Measurements from ENCODE around the gene MYT1.

Gene MYT1

DNA sequence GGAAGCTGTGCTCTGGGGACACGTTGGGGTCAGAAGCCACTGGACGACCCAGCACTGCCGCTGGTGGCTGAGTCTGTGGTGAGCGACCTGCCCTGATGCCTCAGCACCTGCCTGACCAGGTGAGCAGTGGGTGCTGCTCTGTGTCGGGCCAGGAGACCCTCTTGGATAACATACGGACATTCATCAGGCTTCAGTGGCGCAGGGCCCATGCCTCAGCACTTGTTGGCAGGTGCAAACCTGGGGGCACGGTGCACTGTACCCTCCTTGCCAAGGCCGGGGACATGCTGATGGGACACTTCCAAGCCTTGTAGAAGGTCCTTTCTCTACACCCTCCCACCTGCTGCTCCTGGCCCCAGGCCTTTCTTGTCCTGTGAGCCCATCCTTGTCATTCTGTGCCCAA lies 34.1 kb downstream of the MYT1 start:
- Histone ChIP-seq H3K4me3 (ENCODE audit: low read depth, low read length, poor library complexity, severe bottlenecking) (no peak overlapping the region), H3K79me2 (ENCODE audit: insufficient read depth, low read length) (no peaks in the 10 kb centered on the region), H3F3A (ENCODE audit: insufficient read depth, low read length) (no peaks in the 10 kb centered on the region), H3K27me3 (ENCODE audit: insufficient read depth, low read length) (peaks cover 3% of the 10 kb centered on the region; the same call in 1 of the 2 replicates), H3K36me3 (ENCODE audit: insufficient read depth, low read length) (no peaks in the 10 kb centered on the region), H3K9ac (ENCODE audit: low read length) (no peak overlapping the region), H3K9me3 (ENCODE audit: low read length) (no peaks in the 10 kb centered on the region), H3K27ac (ENCODE audit: low read depth, low read length, poor library complexity, severe bottlenecking) (no peak overlapping the region), H3K9me2 (ENCODE audit: low read depth, low read length) (no peaks in the 10 kb centered on the region), H4K20me1 (ENCODE audit: insufficient read depth, low read length) (no peaks in the 10 kb centered on the region), H3K4me1 (ENCODE audit: insufficient read depth, low read length, severe bottlenecking) (no peaks in the 10 kb centered on the region), H2AFZ (ENCODE audit: low read length) (no peak overlapping the region), H3K4me2 (ENCODE audit: low read length) (no peak overlapping the region)
- no peak for TF ChIP-seq EZH2 (IDR thresholded peaks at IDR 0.05; ENCODE audit: borderline replicate concordance, low read length)
- TF ChIP-seq, protein P1, sequence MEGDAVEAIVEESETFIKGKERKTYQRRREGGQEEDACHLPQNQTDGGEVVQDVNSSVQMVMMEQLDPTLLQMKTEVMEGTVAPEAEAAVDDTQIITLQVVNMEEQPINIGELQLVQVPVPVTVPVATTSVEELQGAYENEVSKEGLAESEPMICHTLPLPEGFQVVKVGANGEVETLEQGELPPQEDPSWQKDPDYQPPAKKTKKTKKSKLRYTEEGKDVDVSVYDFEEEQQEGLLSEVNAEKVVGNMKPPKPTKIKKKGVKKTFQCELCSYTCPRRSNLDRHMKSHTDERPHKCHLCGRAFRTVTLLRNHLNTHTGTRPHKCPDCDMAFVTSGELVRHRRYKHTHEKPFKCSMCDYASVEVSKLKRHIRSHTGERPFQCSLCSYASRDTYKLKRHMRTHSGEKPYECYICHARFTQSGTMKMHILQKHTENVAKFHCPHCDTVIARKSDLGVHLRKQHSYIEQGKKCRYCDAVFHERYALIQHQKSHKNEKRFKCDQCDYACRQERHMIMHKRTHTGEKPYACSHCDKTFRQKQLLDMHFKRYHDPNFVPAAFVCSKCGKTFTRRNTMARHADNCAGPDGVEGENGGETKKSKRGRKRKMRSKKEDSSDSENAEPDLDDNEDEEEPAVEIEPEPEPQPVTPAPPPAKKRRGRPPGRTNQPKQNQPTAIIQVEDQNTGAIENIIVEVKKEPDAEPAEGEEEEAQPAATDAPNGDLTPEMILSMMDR (IDR thresholded peaks at IDR 0.05; ENCODE audit: low read length) = no peak

GRCh38 chr20:64199395-64199794 lies 35.1 kb downstream of the MYT1 start:
- no peak overlapping the region for H3K27ac ChIP-seq (ENCODE audit: low read depth, low read length, poor library complexity, severe bottlenecking)
- H3F3A ChIP-seq (ENCODE audit: insufficient read depth, low read length) = no peaks in the 10 kb centered on the region
- TF ChIP-seq, protein P1 (IDR thresholded peaks at IDR 0.05; ENCODE audit: low read length) = no peak
- no peak for TF ChIP-seq EZH2 (IDR thresholded peaks at IDR 0.05; ENCODE audit: borderline replicate concordance, low read length)
- no peaks in the 10 kb centered on the region for H3K9me2 ChIP-seq (ENCODE audit: low read depth, low read length)
- no peaks in the 10 kb centered on the region for H3K4me1 ChIP-seq (ENCODE audit: insufficient read depth, low read length, severe bottlenecking)
- no peaks in the 10 kb centered on the region for H3K79me2 ChIP-seq (ENCODE audit: insufficient read depth, low read length)
- H2AFZ ChIP-seq (ENCODE audit: low read length) = no peak overlapping the region
- H3K27me3 ChIP-seq (ENCODE audit: insufficient read depth, low read length) = peaks cover 5% of the 10 kb centered on the region; the same call in 1 of the 2 replicates
- no peaks in the 10 kb centered on the region for H3K9me3 ChIP-seq (ENCODE audit: low read length)
- H4K20me1 ChIP-seq (ENCODE audit: insufficient read depth, low read length) = no peaks in the 10 kb centered on the region
- no peak overlapping the region for H3K4me2 ChIP-seq (ENCODE audit: low read length)
- no peaks in the 10 kb centered on the region for H3K36me3 ChIP-seq (ENCODE audit: insufficient read depth, low read length)
- no peak overlapping the region for H3K9ac ChIP-seq (ENCODE audit: low read length)
- no peak overlapping the region for H3K4me3 ChIP-seq (ENCODE audit: low read depth, low read length, poor library complexity, severe bottlenecking)

DNA sequence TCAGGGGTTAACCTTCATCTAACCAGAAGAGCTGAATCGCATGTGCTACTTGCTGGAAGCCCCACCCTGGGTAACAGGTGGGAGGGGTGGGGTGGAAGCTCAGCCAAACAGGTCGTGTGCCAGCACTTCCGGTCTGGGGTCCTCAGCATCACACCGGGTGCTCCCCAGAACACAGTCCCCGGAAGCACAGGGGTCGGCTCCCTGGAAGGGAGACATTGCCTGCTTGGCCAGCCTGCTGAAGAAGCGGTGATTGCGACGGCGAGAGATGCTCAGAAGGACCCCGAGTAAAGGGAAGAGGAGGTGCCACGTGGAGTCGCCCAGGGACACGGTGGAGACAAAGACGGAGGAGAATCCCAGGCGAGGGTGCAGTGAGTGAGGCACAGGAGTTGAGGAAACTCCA lies 36.5 kb downstream of the MYT1 start:
- Histone ChIP-seq H3K4me3 (ENCODE audit: low read depth, low read length, poor library complexity, severe bottlenecking) (no peak overlapping the region), H2AFZ (ENCODE audit: low read length) (no peak overlapping the region), H3K79me2 (ENCODE audit: insufficient read depth, low read length) (no peaks in the 10 kb centered on the region), H3K36me3 (ENCODE audit: insufficient read depth, low read length) (no peaks in the 10 kb centered on the region), H3K4me2 (ENCODE audit: low read length) (no peak overlapping the region), H3F3A (ENCODE audit: insufficient read depth, low read length) (no peaks in the 10 kb centered on the region), H3K9ac (ENCODE audit: low read length) (no peak overlapping the region), H3K9me2 (ENCODE audit: low read depth, low read length) (no peaks in the 10 kb centered on the region), H3K9me3 (ENCODE audit: low read length) (no peaks in the 10 kb centered on the region), H3K4me1 (ENCODE audit: insufficient read depth, low read length, severe bottlenecking) (no peaks in the 10 kb centered on the region), H4K20me1 (ENCODE audit: insufficient read depth, low read length) (no peaks in the 10 kb centered on the region), H3K27ac (ENCODE audit: low read depth, low read length, poor library complexity, severe bottlenecking) (no peak overlapping the region), H3K27me3 (ENCODE audit: insufficient read depth, low read length) (peaks cover 5% of the 10 kb centered on the region; the same call in 1 of the 2 replicates)
- TF ChIP-seq, protein P1 (IDR thresholded peaks at IDR 0.05; ENCODE audit: low read length) = no peak
- TF ChIP-seq EZH2 (IDR thresholded peaks at IDR 0.05; ENCODE audit: borderline replicate concordance, low read length) = no peak

Data from OCI-LY1 (cell line).